H1 (cell line): ENCODE measurements around the gene TAF7L.

Experiments used
- BRCA1 ChIP-seq: IDR thresholded peaks from 2 replicates; pipeline ENCODE4 v1.6.1; 2012; ENCODE audit warnings: low read depth, low read length, improper control_type of control experiment
- CBX8 ChIP-seq: fragments of 300-800, 300-1000 bp; sonication (generic); IDR thresholded peaks from 2 replicates; pipeline ENCODE4 v1.7.1; 2016; ENCODE audit warnings: low read depth, low read length, borderline replicate concordance
- CTCF ChIP-seq, 3 experiments: IDR thresholded peaks; 1 replicate in 2 of 3; 2 replicates in 1 of 3; pipeline versions ENCODE4 v1.5.1 to v1.6.1; 2011; ENCODE audit warnings: low read length in 3 of 3, mild to moderate bottlenecking in 3 of 3, inconsistent platforms in 2 of 3, low read depth in 1 of 3, moderate library complexity in 1 of 3; ENCODE audit not compliant: insufficient read depth in 1 of 3; ENCODE audit errors: control extremely low read depth in 1 of 3
- EZH2 ChIP-seq: fragments of 200-600 bp; sonication (generic); IDR thresholded peaks from 2 replicates; pipeline ENCODE4 v1.7.1; 2012; ENCODE audit warnings: low read depth, mild to moderate bottlenecking, moderate library complexity, low read length, inconsistent platforms; ENCODE audit not compliant: severe bottlenecking
- POLR2A ChIP-seq, 2 experiments: IDR thresholded peaks; 1 replicate in 1 of 2; 2 replicates in 1 of 2; pipeline ENCODE4 v1.6.1; 2011; ENCODE audit warnings: low read depth in 2 of 2, low read length in 2 of 2, mild to moderate bottlenecking in 2 of 2; ENCODE audit errors: control extremely low read depth in 1 of 2
- POLR2AphosphoS5 ChIP-seq: IDR thresholded peaks from 2 replicates; pipeline ENCODE4 v1.6.1; 2011; ENCODE audit warnings: low read depth, low read length
- SIRT6 ChIP-seq: IDR thresholded peaks from one replicate; pipeline ENCODE4 v1.7.1; 2012; ENCODE audit warnings: low read length, inconsistent platforms

- TF ChIP-seq POLR2A (IDR thresholded peaks at IDR 0.05; ENCODE audit: control extremely low read depth in 1 of 2, low read depth in 2 of 2, low read length in 2 of 2) = no peak
- TF ChIP-seq CTCF (IDR thresholded peaks at IDR 0.05; ENCODE audit: control extremely low read depth in 1 of 3, insufficient read depth in 1 of 3, low read depth in 1 of 3, low read length in 3 of 3) = no peak
- TF ChIP-seq POLR2AphosphoS5 = no peak
- no peak for TF ChIP-seq BRCA1
- no peak for TF ChIP-seq EZH2
- no peak for TF ChIP-seq CBX8
- no peak for TF ChIP-seq SIRT6
Observed at GRCh38 chrX:101231080-101231479, 60.1 kb downstream of the TAF7L start.
